Activated naive CD8-positive, alpha-beta T cell treated with anti-CD3 and anti-CD28 coated beads, Interleukin-2, amount 10 ng/mL, durations not matched to agents 7 days and 5 days (primary cell): ENCODE results near the gene F2RL2. TPM values are rescaled to one million over a fixed set of nuclear protein-coding genes. Genes with fewer than 3 reads are reported as not detected.

Experiments used
- ATAC-seq: fragments of 150-1000 bp; cut with Tn5 transposase; one replicate; pipeline ENCODE4 v1.10.0; 2021; ENCODE audit warnings: low read depth, moderate library complexity
- POLR2A ChIA-PET: fragments of 350-600 bp; sonication (Branson Sonifier 250); formaldehyde crosslinking; loops from one replicate; lab custom pipeline; 2021; ENCODE audit warnings: antibody characterized with exemption; lab: Charles Lee
- DNase-seq: peaks from one replicate; pipeline ENCODE4 v3.0.0; 2021
- H3K27ac Mint-ChIP-seq: one replicate; pipeline ENCODE4 v1.8.0; 2022; ENCODE audit warnings: mild to moderate bottlenecking, mixed read lengths
- H3K27me3 Mint-ChIP-seq: one replicate; pipeline ENCODE4 v1.8.0; 2022; ENCODE audit warnings: mild to moderate bottlenecking, moderate library complexity, mixed read lengths
- H3K36me3 Mint-ChIP-seq: one replicate; pipeline ENCODE4 v1.8.0; 2021; ENCODE audit warnings: mild to moderate bottlenecking, mixed read lengths
- H3K4me1 Mint-ChIP-seq: one replicate; pipeline ENCODE4 v1.8.0; 2021; ENCODE audit warnings: mixed read lengths
- H3K4me3 Mint-ChIP-seq: one replicate; pipeline ENCODE4 v1.8.0; 2022; ENCODE audit warnings: mild to moderate bottlenecking, moderate library complexity, mixed read lengths
- H3K9me3 Mint-ChIP-seq: one replicate; pipeline ENCODE4 v1.8.0; 2021; ENCODE audit warnings: mixed read lengths
- total RNA-seq, 2 experiments: library from RNA; stranded (reverse); gene quantifications; one replicate each; pipeline ENCODE4 v1.2.3, GENCODE V29; 2021

The F2RL2 gene
- total RNA-seq, 2 experiments from 2014 or later, result not detected

DNA sequence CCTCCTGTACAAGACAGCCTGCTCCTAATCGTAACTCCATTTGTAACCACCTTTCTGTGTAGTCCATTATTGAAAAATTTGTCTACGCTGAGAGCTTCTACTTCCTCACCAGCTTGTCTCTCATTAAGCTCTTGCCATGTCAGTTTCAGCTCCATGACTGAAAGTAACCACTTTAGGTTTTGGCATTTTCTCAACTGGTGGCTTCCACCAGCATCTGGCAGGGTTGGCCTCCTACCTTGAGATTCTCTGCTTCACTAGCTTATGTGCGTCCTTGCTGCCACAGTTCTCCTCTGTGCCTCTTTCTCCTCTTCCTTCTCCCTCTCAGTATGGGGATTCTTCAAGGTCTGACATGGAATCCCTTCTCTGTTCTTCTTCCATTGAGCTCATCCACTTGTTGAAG, 31.8 kb downstream of the F2RL2 start:
- H3K9me3 Mint-ChIP-seq, result no peaks in the 10 kb centered on the region
- no peak for ATAC-seq
- peaks cover 34% of the 10 kb centered on the region for H3K36me3 Mint-ChIP-seq
- no peak overlapping the region for H3K27ac Mint-ChIP-seq
- H3K4me1 Mint-ChIP-seq, result peaks cover 1% of the 10 kb centered on the region
- H3K4me3 Mint-ChIP-seq, result no peak overlapping the region
- no peaks in the 10 kb centered on the region for H3K27me3 Mint-ChIP-seq
- POLR2A ChIA-PET, result no interaction called here
- DNase-seq, result no peak

DNA sequence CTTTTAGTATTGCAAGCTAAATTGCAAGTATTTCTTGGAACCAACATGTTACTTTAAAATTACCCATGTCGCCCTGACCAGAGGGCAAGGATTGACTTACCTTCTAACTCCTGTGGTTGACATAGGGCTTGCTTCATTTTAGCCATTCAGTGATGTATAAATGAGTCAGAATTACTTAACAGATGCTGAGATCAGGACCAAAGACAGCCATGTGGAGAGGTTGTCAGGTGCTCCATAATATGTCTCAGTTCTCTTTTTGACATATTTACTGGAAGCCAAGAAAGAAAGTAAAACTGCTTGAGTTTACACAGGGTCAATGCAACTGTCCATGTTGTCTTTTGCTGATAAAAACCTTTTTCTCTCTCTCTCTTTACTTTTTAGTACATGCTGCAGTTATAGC, 33.2 kb downstream of the F2RL2 start:
- H3K27me3 Mint-ChIP-seq, result no peaks in the 10 kb centered on the region
- no peaks in the 10 kb centered on the region for H3K9me3 Mint-ChIP-seq
- H3K4me3 Mint-ChIP-seq, result no peak overlapping the region
- no peaks in the 10 kb centered on the region for H3K4me1 Mint-ChIP-seq
- POLR2A ChIA-PET, result no interaction called here
- H3K36me3 Mint-ChIP-seq, result peaks cover 27% of the 10 kb centered on the region
- no peak overlapping the region for H3K27ac Mint-ChIP-seq
- ATAC-seq (no peak), DNase-seq (no peak)

DNA sequence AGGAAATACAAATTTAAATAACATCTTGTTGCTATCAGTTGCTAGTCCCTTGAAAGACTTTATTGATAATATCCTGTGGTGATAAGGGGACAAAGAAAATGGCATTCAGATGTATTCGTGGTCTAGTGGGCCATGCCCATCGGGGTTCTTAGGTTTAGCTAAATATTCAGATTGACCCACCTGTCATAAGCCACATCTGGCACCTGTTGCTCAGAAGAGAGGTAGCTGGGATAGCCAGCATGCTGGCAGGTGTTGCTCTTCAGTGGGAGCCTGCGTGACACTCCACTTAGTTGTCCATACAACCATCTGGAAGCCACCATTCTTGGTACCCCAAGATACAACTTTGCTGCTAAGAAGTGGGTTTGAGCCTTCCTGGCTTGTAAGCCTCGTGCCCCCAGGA, 36.7 kb downstream of the F2RL2 start:
- H3K27ac Mint-ChIP-seq, result no peak overlapping the region
- POLR2A ChIA-PET, result no interaction called here

DNA sequence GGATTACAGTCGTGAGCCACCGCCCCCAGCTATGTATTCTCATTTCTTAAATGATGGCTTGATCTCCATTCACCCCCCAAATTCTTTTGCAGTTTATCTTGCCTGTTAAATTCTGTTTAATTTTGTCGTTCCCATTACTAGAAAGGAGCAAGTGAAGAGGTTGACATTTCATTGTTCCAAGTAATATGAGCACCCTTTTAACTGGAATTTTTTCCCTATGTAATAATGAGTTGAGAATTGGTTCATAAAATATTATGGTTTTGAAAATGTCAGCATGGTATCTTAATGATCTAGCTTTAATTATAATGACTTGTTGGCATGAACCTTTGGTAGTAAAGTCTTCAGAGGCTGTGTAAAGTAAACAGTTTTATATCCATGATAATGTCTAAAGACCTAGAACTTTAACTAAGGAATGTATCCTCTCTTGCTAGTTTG, 37.4 kb downstream of the F2RL2 start:
- no peak for ATAC-seq
- DNase-seq, result no peak
- no peak overlapping the region for H3K4me3 Mint-ChIP-seq
- POLR2A ChIA-PET, result no interaction called here
- H3K4me1 Mint-ChIP-seq, result no peaks in the 10 kb centered on the region
- no peaks in the 10 kb centered on the region for H3K9me3 Mint-ChIP-seq
- H3K27ac Mint-ChIP-seq, result no peak overlapping the region
- H3K36me3 Mint-ChIP-seq, result peaks cover 6% of the 10 kb centered on the region
- no peaks in the 10 kb centered on the region for H3K27me3 Mint-ChIP-seq

More for the DNA sequence above, 36.7 kb downstream of the F2RL2 start:
- H3K4me3 Mint-ChIP-seq, result no peak overlapping the region
- H3K9me3 Mint-ChIP-seq, result no peaks in the 10 kb centered on the region
- DNase-seq (no peak), ATAC-seq (no peak)
- no peaks in the 10 kb centered on the region for H3K4me1 Mint-ChIP-seq
- peaks cover 9% of the 10 kb centered on the region for H3K36me3 Mint-ChIP-seq
- H3K27me3 Mint-ChIP-seq, result no peaks in the 10 kb centered on the region

GRCh38 chr5:76583163-76584047, 39.8 kb downstream of the F2RL2 start:
- Mint-ChIP-seq H3K4me3 (no peak overlapping the region), H3K4me1 (no peaks in the 10 kb centered on the region), H3K9me3 (no peaks in the 10 kb centered on the region), H3K36me3 (no peaks in the 10 kb centered on the region), H3K27ac (no peak overlapping the region), H3K27me3 (no peaks in the 10 kb centered on the region)
- no peak for ATAC-seq
- DNase-seq, result no peak
- POLR2A ChIA-PET, result interaction anchor here (0.7 to 1.2 kb wide), 2 partner anchors 35 to 180 kb away, joined by 3 to 6 read pairs; partner anchors contain the start of gene IQGAP2

- DNase-seq (no peak), ATAC-seq (no peak)
- POLR2A ChIA-PET, result interaction anchor here (1.2 kb wide), 1 partner anchor 179 kb away, joined by 6 read pairs; the partner anchor contains the start of gene IQGAP2
- Mint-ChIP-seq H3K4me1 (no peaks in the 10 kb centered on the region), H3K27ac (no peak overlapping the region), H3K9me3 (no peaks in the 10 kb centered on the region), H3K36me3 (no peaks in the 10 kb centered on the region), H3K4me3 (no peak overlapping the region), H3K27me3 (no peaks in the 10 kb centered on the region)
These were observed 40.7 kb downstream of the F2RL2 start for GRCh38 chr5:76582230-76583162.

DNA sequence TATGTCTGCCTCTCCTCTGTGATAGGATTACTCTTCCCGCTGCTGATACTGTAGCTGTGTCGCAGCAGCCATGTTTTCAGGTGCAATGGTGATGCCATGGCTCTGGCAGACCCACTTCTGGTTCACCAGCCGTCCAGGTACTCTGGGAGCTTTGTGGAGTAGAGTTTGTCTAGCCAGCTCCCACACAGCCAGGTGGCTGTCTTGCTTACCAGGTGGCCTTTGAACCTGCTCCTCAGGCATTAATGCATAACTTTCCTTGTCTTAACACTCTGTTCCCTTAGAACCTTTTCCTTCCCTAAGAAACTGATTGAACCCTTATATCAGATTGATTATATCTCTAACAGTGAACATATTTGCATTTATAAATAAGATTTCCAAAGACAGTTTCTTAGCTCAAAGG, 42.2 kb downstream of the F2RL2 start:
- Mint-ChIP-seq H3K4me1 (no peaks in the 10 kb centered on the region), H3K36me3 (no peaks in the 10 kb centered on the region), H3K27me3 (no peaks in the 10 kb centered on the region), H3K4me3 (no peak overlapping the region), H3K9me3 (no peaks in the 10 kb centered on the region), H3K27ac (no peak overlapping the region)
- no peak for DNase-seq
- no peak for ATAC-seq
- POLR2A ChIA-PET, result interaction anchor here (0.6 kb wide), 1 partner anchor 361 kb away, joined by 6 read pairs; no protein-coding TSS in a partner anchor

DNA sequence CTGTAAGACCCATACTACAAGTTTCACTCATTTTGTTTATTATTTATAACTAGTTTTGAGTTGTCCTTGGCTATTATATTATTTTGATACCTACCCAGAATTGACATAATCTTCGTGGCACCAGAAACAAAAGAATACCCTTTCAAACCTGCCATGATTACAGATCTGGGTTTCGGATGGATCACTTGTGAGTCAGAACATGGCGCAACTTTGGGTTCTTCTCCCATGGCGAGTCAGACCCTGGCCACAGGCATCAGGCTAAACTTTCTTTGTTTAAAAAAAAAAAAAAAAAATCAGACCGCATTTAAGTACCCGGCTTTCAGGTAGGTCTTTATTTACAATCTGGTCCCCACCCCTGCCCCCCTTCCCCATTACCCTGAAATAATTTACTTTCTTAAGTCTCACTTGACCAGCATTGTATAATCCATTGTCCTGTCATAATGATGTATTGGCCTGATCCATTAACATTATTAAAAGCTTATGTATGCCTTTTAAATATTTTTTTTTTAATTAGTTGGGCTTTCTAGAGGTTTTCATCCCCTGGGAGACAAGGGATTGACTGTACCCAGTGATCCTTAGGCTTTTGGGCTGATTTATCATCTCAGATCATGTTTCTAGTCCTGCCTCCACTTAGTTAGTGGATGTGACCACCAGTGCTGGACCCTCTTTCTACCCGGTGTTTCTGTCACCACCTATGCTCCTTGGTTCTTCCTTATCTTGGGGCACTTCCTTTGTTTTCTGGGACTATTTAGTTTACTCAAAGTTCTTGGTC, 43.9 kb downstream of the F2RL2 start:
- H3K27me3 Mint-ChIP-seq, result no peaks in the 10 kb centered on the region
- H3K4me1 Mint-ChIP-seq, result no peaks in the 10 kb centered on the region
- POLR2A ChIA-PET, result no interaction called here
- DNase-seq (no peak), ATAC-seq (no peak)
- no peak overlapping the region for H3K27ac Mint-ChIP-seq
- H3K9me3 Mint-ChIP-seq, result no peaks in the 10 kb centered on the region
- no peak overlapping the region for H3K4me3 Mint-ChIP-seq
- peaks cover 1% of the 10 kb centered on the region for H3K36me3 Mint-ChIP-seq

DNA sequence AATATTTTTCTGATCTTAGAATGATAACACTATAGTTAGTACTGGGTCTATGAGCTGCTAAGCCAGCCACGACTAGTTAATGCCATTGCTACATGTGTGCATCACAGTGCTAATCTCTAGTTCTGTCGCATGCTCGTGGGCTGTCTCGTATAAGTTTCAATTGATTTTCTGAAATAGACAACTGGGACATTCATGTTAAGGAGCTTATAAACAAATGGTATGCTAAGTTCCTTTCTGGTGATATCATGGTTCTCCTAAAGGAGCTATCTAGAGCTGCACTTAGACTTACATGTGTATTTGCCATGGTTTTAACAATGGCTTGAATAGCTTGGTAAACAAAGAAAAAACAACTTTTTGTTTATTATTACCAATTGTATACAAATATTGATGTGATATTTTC, 46.2 kb downstream of the F2RL2 start:
- H3K4me3 Mint-ChIP-seq, result no peak overlapping the region
- POLR2A ChIA-PET, result no interaction called here
- no peaks in the 10 kb centered on the region for H3K27me3 Mint-ChIP-seq
- ATAC-seq, result no peak
- H3K9me3 Mint-ChIP-seq, result no peaks in the 10 kb centered on the region
- H3K27ac Mint-ChIP-seq, result no peak overlapping the region
- no peaks in the 10 kb centered on the region for H3K4me1 Mint-ChIP-seq
- DNase-seq, result no peak
- peaks cover 1% of the 10 kb centered on the region for H3K36me3 Mint-ChIP-seq

DNA sequence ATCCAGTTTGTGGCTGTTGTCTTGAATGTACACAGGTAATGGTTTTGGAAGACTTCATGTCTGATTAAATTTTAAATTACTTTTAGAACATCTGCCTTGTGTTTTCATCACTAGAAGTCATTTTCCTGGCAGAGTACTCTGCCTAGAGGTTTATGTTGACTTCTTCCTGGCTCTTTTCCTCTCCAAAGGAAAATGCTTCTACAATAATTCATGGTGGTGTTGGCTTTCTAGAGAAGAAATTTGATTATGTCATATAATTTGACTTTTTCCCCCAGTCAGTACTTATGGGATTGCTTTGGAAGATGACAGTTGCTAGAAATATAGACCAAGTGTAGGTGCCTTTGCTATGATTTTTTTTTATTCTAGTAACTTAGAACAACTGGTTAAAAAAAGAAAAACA, 46.8 kb downstream of the F2RL2 start:
- Mint-ChIP-seq H3K27me3 (no peaks in the 10 kb centered on the region), H3K4me1 (peaks cover 3% of the 10 kb centered on the region), H3K9me3 (no peaks in the 10 kb centered on the region), H3K27ac (no peak overlapping the region), H3K36me3 (peaks cover 4% of the 10 kb centered on the region), H3K4me3 (no peak overlapping the region)
- POLR2A ChIA-PET, result no interaction called here
- no peak for ATAC-seq
- DNase-seq, result no peak

GRCh38 chr5:76571559-76571958, 51.6 kb downstream of the F2RL2 start:
- Mint-ChIP-seq H3K9me3 (no peaks in the 10 kb centered on the region), H3K27ac (no peak overlapping the region), H3K27me3 (no peaks in the 10 kb centered on the region), H3K4me3 (no peak overlapping the region), H3K36me3 (peaks cover 12% of the 10 kb centered on the region), H3K4me1 (peaks cover 6% of the 10 kb centered on the region)
- POLR2A ChIA-PET, result no interaction called here
- DNase-seq, result no peak
- ATAC-seq, result no peak

DNA sequence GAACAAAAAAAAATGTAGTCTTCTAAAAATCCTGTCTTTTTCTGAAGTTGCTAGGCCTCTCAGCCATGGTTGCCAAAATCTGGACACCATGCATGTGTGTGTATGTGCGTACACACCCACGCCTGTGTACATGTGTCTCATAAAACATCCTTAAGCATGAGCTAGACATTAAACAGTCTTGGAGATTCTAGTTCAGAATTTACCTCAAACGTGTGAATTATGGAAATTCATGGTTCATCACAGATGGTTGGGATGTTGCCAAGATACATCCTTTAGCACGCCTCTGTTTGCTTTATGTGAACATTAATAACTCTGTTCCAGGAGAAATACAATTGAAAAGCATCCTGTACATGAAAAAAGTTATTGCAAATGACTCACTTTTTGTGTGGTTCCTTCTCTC, 53.0 kb downstream of the F2RL2 start:
- Mint-ChIP-seq H3K27me3 (no peaks in the 10 kb centered on the region), H3K9me3 (no peaks in the 10 kb centered on the region), H3K27ac (no peak overlapping the region), H3K4me1 (peaks cover 6% of the 10 kb centered on the region), H3K36me3 (peaks cover 20% of the 10 kb centered on the region), H3K4me3 (no peak overlapping the region)
- DNase-seq (no peak), ATAC-seq (no peak)
- POLR2A ChIA-PET, result no interaction called here
